ENCODE measurements around the gene FAM168A.

GRCh38 chr11:73405146-73405510 is 192.8 kb downstream of the FAM168A start:
- TF ChIP-seq CTCF (conservative IDR thresholded peaks at IDR 0.05; ENCODE audit: low read length) (no peak), EZH2phosphoT487 (IDR thresholded peaks at IDR 0.05; ENCODE audit: borderline replicate concordance, low read depth, low read length) (no peak)
